Stomach (tissue), 4 donors: Measurements from ENCODE around the gene ECM1.

Experiments
- CTCF ChIP-seq, 7 experiments: fragments of 450-650 bp in 4 of 7; fragments of 200-600 bp in 3 of 7; sonication (generic) in 3 of 7; IDR thresholded peaks; one replicate each; pipeline ENCODE4 v1.5.1; 2016 to 2019; ENCODE audit warnings: antibody characterized with exemption in 7 of 7, control low read depth in 2 of 7, mild to moderate bottlenecking in 1 of 7
- EP300 ChIP-seq: sonication (generic); formaldehyde crosslinking; IDR thresholded peaks from one replicate; pipeline ENCODE4 v1.6.1; 2017; ENCODE audit warnings: antibody characterized with exemption
- POLR2A ChIP-seq, 4 donors: fragments of 450-650 bp; IDR thresholded peaks; one replicate each; pipeline ENCODE4 v1.6.1; 2016; ENCODE audit warnings: antibody characterized with exemption in 4 of 4, control low read depth in 2 of 4, mild to moderate bottlenecking in 1 of 4, moderate library complexity in 1 of 4
- POLR2AphosphoS5 ChIP-seq, 3 donors: sonication (generic); formaldehyde crosslinking; IDR thresholded peaks; one replicate each; pipeline ENCODE4 v1.6.1; 2016; ENCODE audit warnings: antibody characterized with exemption in 3 of 3

GRCh38 chr1:150515328-150516049 is 7.6 kb downstream of the ECM1 start, which contains the start of gene FALEC:
- no peak for TF ChIP-seq POLR2A (IDR thresholded peaks at IDR 0.05)
- TF ChIP-seq CTCF (IDR thresholded peaks at IDR 0.05): no peak
- no peak for TF ChIP-seq EP300
- TF ChIP-seq POLR2AphosphoS5 (IDR thresholded peaks at IDR 0.05): peak; percentile 58 to 81 (median 70)
